ENCODE measurements around the gene PIEZO2. TPM values are rescaled to one million over a fixed set of nuclear protein-coding genes. Genes with fewer than 3 reads are reported as not detected.
"Not testable (repeated sequence)": the region's sequence is repeated elsewhere in the genome, so short reads cannot be mapped to it uniquely, and the experiment has no call there.

PIEZO2 gene
- total RNA-seq: 41.2 TPM

GRCh38 chr18:11149441-11150270 is at the start of gene PIEZO2:
Gene PIEZO2 (minus strand): TSS chr18:11149569. CDS start chr18:11148588, 981 bp downstream.
- H3K4me3 ChIP-seq (ENCODE audit: low read length in 3 of 3): peak within 1 kb of the TSS; percentile 62 to 69 (median 67)
- peak within 1 kb of the TSS in 2 of 3 donors; percentile 38 to 77 for H3K9ac ChIP-seq (ENCODE audit: low read depth in 1 of 3, low read length in 3 of 3)
- H3K27me3 ChIP-seq (ENCODE audit: control insufficient read depth in 3 of 3, insufficient read depth in 3 of 3, low read length in 3 of 3): peaks cover 27 to 36% (median 35%) of the 10 kb centered on the region in 3 donors
- H3K27ac ChIP-seq (ENCODE audit: low read depth, low read length): no peak within 1 kb of the TSS
- H3K36me3 ChIP-seq (ENCODE audit: control insufficient read depth in 3 of 3, insufficient read depth in 3 of 3, low read length in 3 of 3): no peaks in the 10 kb centered on the region
- H3K9me3 ChIP-seq (ENCODE audit: control insufficient read depth in 3 of 3, low read length in 3 of 3): peaks cover 0 to 2% (median 0%) of the 10 kb centered on the region in 3 donors
- peaks cover 6 to 23% (median 9%) of the 10 kb centered on the region in 3 donors for H3K4me1 ChIP-seq (ENCODE audit: control insufficient read depth in 3 of 3, insufficient read depth in 3 of 3, low read length in 3 of 3)

GRCh38 chr18:11183637-11184036 is 34.3 kb upstream of the PIEZO2 start:
- Histone ChIP-seq H3K4me3 (ENCODE audit: low read length in 3 of 3) (no peak overlapping the region), H3K9me3 (ENCODE audit: control insufficient read depth in 3 of 3, low read length in 3 of 3) (no peaks in the 10 kb centered on the region), H3K27ac (ENCODE audit: low read depth, low read length) (no peak overlapping the region), H3K4me1 (ENCODE audit: control insufficient read depth in 3 of 3, insufficient read depth in 3 of 3, low read length in 3 of 3) (peaks cover 8 to 11% (median 10%) of the 10 kb centered on the region in 3 donors), H3K36me3 (ENCODE audit: control insufficient read depth in 3 of 3, insufficient read depth in 3 of 3, low read length in 3 of 3) (no peaks in the 10 kb centered on the region), H3K27me3 (ENCODE audit: control insufficient read depth in 3 of 3, insufficient read depth in 3 of 3, low read length in 3 of 3) (no peaks in the 10 kb centered on the region), H3K9ac (ENCODE audit: low read depth in 1 of 3, low read length in 3 of 3) (no peak overlapping the region)

- H3K27me3 ChIP-seq (ENCODE audit: control insufficient read depth in 3 of 3, insufficient read depth in 3 of 3, low read length in 3 of 3); H3K36me3 ChIP-seq (ENCODE audit: control insufficient read depth in 3 of 3, insufficient read depth in 3 of 3, low read length in 3 of 3); H3K4me3 ChIP-seq (ENCODE audit: low read length in 3 of 3); H3K9me3 ChIP-seq (ENCODE audit: control insufficient read depth in 3 of 3, low read length in 3 of 3); H3K27ac ChIP-seq (ENCODE audit: low read depth, low read length); H3K9ac ChIP-seq (ENCODE audit: low read depth in 1 of 3, low read length in 3 of 3): not testable (repeated sequence)
- peaks cover 13 to 28% (median 18%) of the 10 kb centered on the region in 3 donors for H3K4me1 ChIP-seq (ENCODE audit: control insufficient read depth in 3 of 3, insufficient read depth in 3 of 3, low read length in 3 of 3)
Measured at GRCh38 chr18:11181629-11182028, 32.3 kb upstream of the PIEZO2 start.

- H3K4me1 ChIP-seq (ENCODE audit: control insufficient read depth in 3 of 3, insufficient read depth in 3 of 3, low read length in 3 of 3): peaks cover 18 to 37% (median 22%) of the 10 kb centered on the region in 3 donors
- peak overlapping the region in 1 of 3 donors; percentile 39 for H3K9ac ChIP-seq (ENCODE audit: low read depth in 1 of 3, low read length in 3 of 3)
- peak overlapping the region in 1 of 3 donors; percentile 58 for H3K4me3 ChIP-seq (ENCODE audit: low read length in 3 of 3)
- H3K36me3 ChIP-seq (ENCODE audit: control insufficient read depth in 3 of 3, insufficient read depth in 3 of 3, low read length in 3 of 3): no peaks in the 10 kb centered on the region
- no peaks in the 10 kb centered on the region for H3K9me3 ChIP-seq (ENCODE audit: control insufficient read depth in 3 of 3, low read length in 3 of 3)
- H3K27ac ChIP-seq (ENCODE audit: low read depth, low read length): peak overlapping the region; percentile 45
- no peaks in the 10 kb centered on the region for H3K27me3 ChIP-seq (ENCODE audit: control insufficient read depth in 3 of 3, insufficient read depth in 3 of 3, low read length in 3 of 3)
Measured at GRCh38 chr18:11179959-11180519, 30.7 kb upstream of the PIEZO2 start.

- Histone ChIP-seq H3K4me3 (ENCODE audit: low read length in 3 of 3) (peak overlapping the region; percentile 30 to 58 (median 52)), H3K36me3 (ENCODE audit: control insufficient read depth in 3 of 3, insufficient read depth in 3 of 3, low read length in 3 of 3) (no peaks in the 10 kb centered on the region), H3K27ac (ENCODE audit: low read depth, low read length) (peak overlapping the region; percentile 97)
Measured at GRCh38 chr18:11178951-11179549, 29.7 kb upstream of the PIEZO2 start.

GRCh38 chr18:11177382-11177781 is 28.0 kb upstream of the PIEZO2 start:
- H3K36me3 ChIP-seq (ENCODE audit: control insufficient read depth in 3 of 3, insufficient read depth in 3 of 3, low read length in 3 of 3): no peaks in the 10 kb centered on the region
- H3K9ac ChIP-seq (ENCODE audit: low read depth in 1 of 3, low read length in 3 of 3): no peak overlapping the region
- no peak overlapping the region for H3K4me3 ChIP-seq (ENCODE audit: low read length in 3 of 3)
- H3K9me3 ChIP-seq (ENCODE audit: control insufficient read depth in 3 of 3, low read length in 3 of 3): no peaks in the 10 kb centered on the region
- H3K27ac ChIP-seq (ENCODE audit: low read depth, low read length): peak overlapping the region; percentile 97
- peaks cover 18 to 37% (median 22%) of the 10 kb centered on the region in 3 donors for H3K4me1 ChIP-seq (ENCODE audit: control insufficient read depth in 3 of 3, insufficient read depth in 3 of 3, low read length in 3 of 3)
- H3K27me3 ChIP-seq (ENCODE audit: control insufficient read depth in 3 of 3, insufficient read depth in 3 of 3, low read length in 3 of 3): no peaks in the 10 kb centered on the region

More at GRCh38 chr18:11178951-11179549, 29.7 kb upstream of the PIEZO2 start:
- Histone ChIP-seq H3K27me3 (ENCODE audit: control insufficient read depth in 3 of 3, insufficient read depth in 3 of 3, low read length in 3 of 3) (no peaks in the 10 kb centered on the region), H3K9me3 (ENCODE audit: control insufficient read depth in 3 of 3, low read length in 3 of 3) (no peaks in the 10 kb centered on the region), H3K9ac (ENCODE audit: low read depth in 1 of 3, low read length in 3 of 3) (peak overlapping the region; percentile 62 to 70 (median 65)), H3K4me1 (ENCODE audit: control insufficient read depth in 3 of 3, insufficient read depth in 3 of 3, low read length in 3 of 3) (peaks cover 18 to 37% (median 22%) of the 10 kb centered on the region in 3 donors)

- no peak overlapping the region for H3K4me3 ChIP-seq (ENCODE audit: low read length in 3 of 3)
- H3K9me3 ChIP-seq (ENCODE audit: control insufficient read depth in 3 of 3, low read length in 3 of 3): no peaks in the 10 kb centered on the region
- no peaks in the 10 kb centered on the region for H3K27me3 ChIP-seq (ENCODE audit: control insufficient read depth in 3 of 3, insufficient read depth in 3 of 3, low read length in 3 of 3)
- peak overlapping the region; percentile 97 for H3K27ac ChIP-seq (ENCODE audit: low read depth, low read length)
- H3K4me1 ChIP-seq (ENCODE audit: control insufficient read depth in 3 of 3, insufficient read depth in 3 of 3, low read length in 3 of 3): peaks cover 18 to 37% (median 22%) of the 10 kb centered on the region in 3 donors
- H3K36me3 ChIP-seq (ENCODE audit: control insufficient read depth in 3 of 3, insufficient read depth in 3 of 3, low read length in 3 of 3): no peaks in the 10 kb centered on the region
- H3K9ac ChIP-seq (ENCODE audit: low read depth in 1 of 3, low read length in 3 of 3): no peak overlapping the region
Measured at GRCh38 chr18:11176481-11176881, 27.1 kb upstream of the PIEZO2 start.

GRCh38 chr18:11175266-11175979 is 26.1 kb upstream of the PIEZO2 start:
- no peaks in the 10 kb centered on the region for H3K27me3 ChIP-seq (ENCODE audit: control insufficient read depth in 3 of 3, insufficient read depth in 3 of 3, low read length in 3 of 3)
- H3K27ac ChIP-seq (ENCODE audit: low read depth, low read length): peak overlapping the region; percentile 73
- H3K36me3 ChIP-seq (ENCODE audit: control insufficient read depth in 3 of 3, insufficient read depth in 3 of 3, low read length in 3 of 3): no peaks in the 10 kb centered on the region
- no peak overlapping the region for H3K4me3 ChIP-seq (ENCODE audit: low read length in 3 of 3)
- H3K4me1 ChIP-seq (ENCODE audit: control insufficient read depth in 3 of 3, insufficient read depth in 3 of 3, low read length in 3 of 3): peaks cover 18 to 37% (median 22%) of the 10 kb centered on the region in 3 donors
- H3K9me3 ChIP-seq (ENCODE audit: control insufficient read depth in 3 of 3, low read length in 3 of 3): no peaks in the 10 kb centered on the region
- peak overlapping the region in 2 of 3 donors; percentile 8 to 45 for H3K9ac ChIP-seq (ENCODE audit: low read depth in 1 of 3, low read length in 3 of 3)

- H3K4me3 ChIP-seq (ENCODE audit: low read length in 3 of 3); H3K27ac ChIP-seq (ENCODE audit: low read depth, low read length); H3K36me3 ChIP-seq (ENCODE audit: control insufficient read depth in 3 of 3, insufficient read depth in 3 of 3, low read length in 3 of 3); H3K9ac ChIP-seq (ENCODE audit: low read depth in 1 of 3, low read length in 3 of 3); H3K27me3 ChIP-seq (ENCODE audit: control insufficient read depth in 3 of 3, insufficient read depth in 3 of 3, low read length in 3 of 3); H3K9me3 ChIP-seq (ENCODE audit: control insufficient read depth in 3 of 3, low read length in 3 of 3): not testable (repeated sequence)
- peaks cover 13 to 31% (median 19%) of the 10 kb centered on the region in 3 donors for H3K4me1 ChIP-seq (ENCODE audit: control insufficient read depth in 3 of 3, insufficient read depth in 3 of 3, low read length in 3 of 3)
Measured at GRCh38 chr18:11174179-11174578, 24.8 kb upstream of the PIEZO2 start.
